ENCODE results near the gene FRMD4B. TPM values are rescaled to one million over a fixed set of nuclear protein-coding genes. Genes with fewer than 3 reads are reported as not detected.

FRMD4B gene
- total RNA-seq, 2 experiments from 2014 or later: 8.3 to 8.9 TPM

DNA sequence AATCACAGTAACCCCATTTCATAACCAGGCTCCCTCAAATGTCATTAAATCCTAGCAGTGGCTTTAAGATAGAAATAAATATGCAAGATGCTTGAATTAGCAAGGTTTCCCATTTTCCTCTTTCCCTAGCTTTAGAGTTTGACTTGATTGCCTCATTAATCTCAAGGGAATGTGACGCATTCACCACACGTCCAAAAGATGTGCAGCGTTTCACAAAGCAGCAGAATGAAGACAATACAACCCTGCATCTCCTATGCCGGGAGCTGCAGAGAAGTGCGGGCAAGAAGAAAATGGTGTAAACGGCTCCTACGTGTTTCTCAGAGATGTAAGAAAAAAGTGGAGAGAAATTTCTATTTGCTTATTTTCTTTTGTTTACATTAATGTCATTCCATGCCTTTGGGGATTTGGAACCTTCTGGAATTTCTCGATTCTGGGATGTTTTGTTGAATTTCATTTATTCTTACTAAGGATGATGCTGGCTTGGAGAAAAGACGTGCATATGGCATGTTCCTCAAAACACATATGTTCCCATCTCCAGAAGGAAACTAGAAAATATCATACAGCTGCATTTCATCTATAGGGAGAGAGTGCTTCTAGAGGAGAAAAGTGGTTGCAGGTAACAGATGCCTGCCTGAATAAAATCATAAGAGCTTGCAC, 27.8 kb upstream of the FRMD4B start:
- Mint-ChIP-seq H3K4me1 (peaks cover 3% of the 10 kb centered on the region), H3K4me3 (no peak overlapping the region), H3K27me3 (peaks cover 6% of the 10 kb centered on the region), H3K27ac (no peak overlapping the region), H3K36me3 (no peaks in the 10 kb centered on the region), H3K9me3 (no peaks in the 10 kb centered on the region)
- no peak for ATAC-seq (ENCODE audit: low read depth)
- POLR2A ChIA-PET: no interaction called here
- no peak for DNase-seq

DNA sequence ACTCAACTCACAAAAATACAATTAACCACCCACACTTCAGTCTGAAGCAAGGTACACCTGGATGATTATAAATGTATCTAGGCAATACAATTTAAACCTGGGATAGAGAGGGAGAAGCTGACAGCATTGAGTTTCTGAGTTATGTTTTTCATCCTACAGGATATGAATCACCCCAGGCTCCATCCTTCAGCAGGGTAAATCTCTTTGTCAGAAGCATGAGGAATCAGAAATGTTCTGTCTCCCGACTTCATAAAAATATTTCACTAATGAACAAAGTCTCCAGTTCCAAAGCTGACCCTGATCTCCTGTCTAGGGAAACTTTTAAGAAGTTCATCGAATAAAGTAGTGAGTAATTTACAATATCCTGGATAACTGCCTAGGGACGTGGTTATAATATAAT, 25.5 kb upstream of the FRMD4B start:
- Mint-ChIP-seq H3K4me1 (peaks cover 3% of the 10 kb centered on the region), H3K4me3 (no peak overlapping the region), H3K9me3 (no peaks in the 10 kb centered on the region), H3K27me3 (peaks cover 8% of the 10 kb centered on the region), H3K27ac (no peak overlapping the region), H3K36me3 (no peaks in the 10 kb centered on the region)
- POLR2A ChIA-PET: no interaction called here
- ATAC-seq (ENCODE audit: low read depth): no peak
- no peak for DNase-seq

DNA sequence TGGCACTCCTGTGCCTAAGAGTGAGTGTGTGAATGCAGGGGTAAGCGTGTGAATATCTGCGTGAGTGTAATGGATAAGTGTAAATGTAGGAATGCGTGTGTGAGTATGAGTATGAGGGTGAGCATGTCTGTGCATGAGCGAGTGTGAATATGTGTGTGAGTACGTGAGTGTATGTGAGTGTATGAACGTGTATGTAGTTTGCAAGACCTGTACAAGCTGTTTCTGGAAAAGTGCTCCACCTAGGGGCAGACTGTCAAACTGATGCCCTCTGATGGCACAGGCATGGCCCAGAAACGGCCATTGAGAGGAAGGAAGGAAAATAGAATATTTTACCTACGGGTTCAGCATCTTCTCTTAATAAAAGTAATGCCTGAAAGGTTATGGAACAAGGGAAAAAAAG, 24.4 kb upstream of the FRMD4B start:
- Mint-ChIP-seq H3K4me1 (peaks cover 3% of the 10 kb centered on the region), H3K36me3 (no peaks in the 10 kb centered on the region), H3K9me3 (no peaks in the 10 kb centered on the region), H3K27me3 (peaks cover 7% of the 10 kb centered on the region), H3K27ac (no peak overlapping the region), H3K4me3 (no peak overlapping the region)
- POLR2A ChIA-PET: no interaction called here
- peak; percentile 49 for DNase-seq
- peak; percentile 96 for ATAC-seq (ENCODE audit: low read depth)

DNA sequence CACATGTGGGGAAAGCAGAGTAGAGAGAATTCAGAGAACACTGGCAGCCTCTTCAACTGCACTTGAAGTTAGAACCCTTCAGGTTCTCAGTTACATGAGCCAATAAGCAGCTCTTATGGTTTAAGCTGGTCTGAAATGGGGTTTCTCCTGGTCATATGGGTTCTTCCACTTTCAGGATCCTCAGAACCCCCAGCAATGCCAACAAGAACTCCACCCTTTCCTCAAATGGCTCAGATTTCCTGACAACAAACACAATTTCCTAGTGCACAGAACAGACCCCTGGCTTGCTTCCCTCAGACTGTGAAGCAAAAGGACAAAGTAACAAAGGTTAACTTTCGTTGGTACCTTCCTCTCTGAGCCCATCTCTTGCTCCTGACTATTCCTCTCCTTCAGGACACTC, 23.9 kb upstream of the FRMD4B start:
- Mint-ChIP-seq H3K36me3 (no peaks in the 10 kb centered on the region), H3K4me3 (no peak overlapping the region), H3K4me1 (peaks cover 3% of the 10 kb centered on the region), H3K27me3 (peaks cover 6% of the 10 kb centered on the region), H3K27ac (no peak overlapping the region), H3K9me3 (no peaks in the 10 kb centered on the region)
- no peak for DNase-seq
- no peak for ATAC-seq (ENCODE audit: low read depth)
- POLR2A ChIA-PET: no interaction called here

DNA sequence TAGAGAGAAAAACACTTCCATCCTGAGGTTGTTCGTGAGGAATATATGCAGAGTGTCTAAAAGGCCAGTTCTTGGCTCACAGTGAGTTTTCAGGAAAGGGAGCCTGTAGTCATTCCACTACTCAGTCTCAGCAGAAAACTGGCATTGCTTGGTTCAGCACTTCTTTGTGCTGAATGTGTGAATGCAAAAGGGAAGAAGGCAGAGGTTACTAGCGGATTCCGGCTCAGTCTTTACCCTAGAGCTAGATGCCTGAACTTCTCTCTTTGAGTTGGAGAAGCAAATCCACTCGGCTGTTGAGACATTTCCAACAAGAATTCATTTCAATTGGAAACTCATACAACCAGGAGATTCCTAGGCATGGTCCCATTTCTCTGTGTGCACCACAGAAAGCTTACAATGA, 23.1 kb upstream of the FRMD4B start:
- Mint-ChIP-seq H3K4me3 (no peak overlapping the region), H3K9me3 (no peaks in the 10 kb centered on the region), H3K27ac (no peak overlapping the region), H3K27me3 (peaks cover 6% of the 10 kb centered on the region), H3K36me3 (no peaks in the 10 kb centered on the region), H3K4me1 (peaks cover 3% of the 10 kb centered on the region)
- DNase-seq: no peak
- ATAC-seq (ENCODE audit: low read depth): no peak
- POLR2A ChIA-PET: no interaction called here

GRCh38 chr3:69408542-69408941, 22.7 kb upstream of the FRMD4B start:
- Mint-ChIP-seq H3K9me3 (no peaks in the 10 kb centered on the region), H3K36me3 (no peaks in the 10 kb centered on the region), H3K27me3 (peaks cover 6% of the 10 kb centered on the region), H3K4me1 (peaks cover 3% of the 10 kb centered on the region), H3K4me3 (no peak overlapping the region), H3K27ac (no peak overlapping the region)
- POLR2A ChIA-PET: no interaction called here
- ATAC-seq (ENCODE audit: low read depth) (no peak), DNase-seq (no peak)

DNA sequence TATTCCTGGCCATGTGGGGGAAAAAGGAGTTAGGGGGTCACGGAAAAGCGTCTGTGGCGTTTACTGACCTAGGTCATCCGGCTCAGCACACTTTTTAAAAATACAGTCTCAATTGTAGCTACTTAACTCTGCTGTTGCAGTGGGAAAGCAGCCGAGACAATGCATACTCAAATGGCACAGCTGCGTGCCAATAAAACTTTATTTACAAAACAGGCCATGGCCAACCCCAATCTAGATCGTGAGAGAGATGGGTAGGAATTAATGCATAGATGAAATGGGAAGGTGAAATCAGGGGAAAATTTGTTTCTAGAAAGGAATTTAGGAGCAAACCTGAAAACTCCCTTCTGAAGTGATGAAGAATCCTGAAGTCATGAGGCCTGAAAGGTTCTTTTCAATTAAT, 22.0 kb upstream of the FRMD4B start:
- H3K4me3 Mint-ChIP-seq: no peak overlapping the region
- H3K27me3 Mint-ChIP-seq: peaks cover 8% of the 10 kb centered on the region
- H3K36me3 Mint-ChIP-seq: no peaks in the 10 kb centered on the region
- DNase-seq: no peak
- peaks cover 3% of the 10 kb centered on the region for H3K4me1 Mint-ChIP-seq
- no peak for ATAC-seq (ENCODE audit: low read depth)
- H3K9me3 Mint-ChIP-seq: no peaks in the 10 kb centered on the region
- POLR2A ChIA-PET: no interaction called here
- H3K27ac Mint-ChIP-seq: no peak overlapping the region

- no peak overlapping the region for H3K27ac Mint-ChIP-seq
- ATAC-seq (ENCODE audit: low read depth) (no peak), DNase-seq (no peak)
- no peaks in the 10 kb centered on the region for H3K9me3 Mint-ChIP-seq
- POLR2A ChIA-PET: no interaction called here
- no peak overlapping the region for H3K4me3 Mint-ChIP-seq
- peaks cover 7% of the 10 kb centered on the region for H3K27me3 Mint-ChIP-seq
- H3K4me1 Mint-ChIP-seq: peaks cover 3% of the 10 kb centered on the region
- H3K36me3 Mint-ChIP-seq: no peaks in the 10 kb centered on the region
These were observed 20.3 kb upstream of the FRMD4B start for GRCh38 chr3:69406163-69406562.

DNA sequence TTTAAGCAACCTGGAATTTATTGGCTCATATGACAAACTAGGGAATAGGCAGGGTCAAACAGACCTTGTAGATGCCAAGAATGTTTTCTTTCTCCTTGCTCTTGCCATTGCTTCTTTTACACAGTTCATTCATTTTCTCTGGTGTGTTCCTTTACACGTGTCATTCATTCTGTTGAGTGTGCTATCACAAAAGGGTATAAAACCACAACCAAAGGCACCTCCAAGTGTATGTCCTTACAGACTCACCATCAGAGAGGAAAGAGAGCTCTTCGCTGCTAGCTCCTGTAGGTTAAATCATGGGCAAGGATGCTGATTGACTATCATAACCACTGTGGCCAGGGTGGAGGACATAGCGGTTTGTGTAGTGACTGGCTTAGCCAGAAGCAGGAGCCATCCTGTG, 19.2 kb upstream of the FRMD4B start:
- Mint-ChIP-seq H3K4me3 (no peak overlapping the region), H3K4me1 (peaks cover under 1% of the 10 kb centered on the region), H3K36me3 (no peaks in the 10 kb centered on the region), H3K27ac (no peak overlapping the region), H3K9me3 (no peaks in the 10 kb centered on the region), H3K27me3 (peaks cover 12% of the 10 kb centered on the region)
- DNase-seq (no peak), ATAC-seq (ENCODE audit: low read depth) (no peak)
- POLR2A ChIA-PET: no interaction called here

GRCh38 chr3:69403454-69403853, 17.6 kb upstream of the FRMD4B start:
- H3K4me1 Mint-ChIP-seq: no peaks in the 10 kb centered on the region
- no peaks in the 10 kb centered on the region for H3K36me3 Mint-ChIP-seq
- H3K4me3 Mint-ChIP-seq: no peak overlapping the region
- ATAC-seq (ENCODE audit: low read depth) (no peak), DNase-seq (no peak)
- H3K9me3 Mint-ChIP-seq: no peaks in the 10 kb centered on the region
- H3K27ac Mint-ChIP-seq: no peak overlapping the region
- POLR2A ChIA-PET: no interaction called here
- H3K27me3 Mint-ChIP-seq: peaks cover 22% of the 10 kb centered on the region

DNA sequence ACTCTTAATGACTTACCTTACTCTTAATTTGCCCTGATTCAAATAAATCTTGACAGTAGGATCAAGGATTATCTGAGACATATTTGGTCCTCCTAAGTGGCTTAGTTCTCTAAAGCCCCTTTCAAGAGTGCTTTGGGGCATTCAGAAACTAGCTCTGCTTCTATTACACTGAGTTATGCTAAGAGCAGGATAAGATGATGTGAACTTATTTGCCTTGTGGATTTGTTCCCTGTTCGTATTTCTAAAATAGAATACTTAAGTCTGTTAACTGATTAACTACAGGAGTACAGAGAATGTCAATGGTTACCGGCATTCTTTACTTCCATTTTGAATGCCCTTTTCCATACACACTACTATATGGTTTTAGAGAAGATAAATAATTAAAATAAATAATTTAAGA, 14.8 kb upstream of the FRMD4B start:
- no peaks in the 10 kb centered on the region for H3K36me3 Mint-ChIP-seq
- no peak for DNase-seq
- no peak overlapping the region for H3K27ac Mint-ChIP-seq
- H3K27me3 Mint-ChIP-seq: peaks cover 38% of the 10 kb centered on the region
- ATAC-seq (ENCODE audit: low read depth): no peak
- no peak overlapping the region for H3K4me3 Mint-ChIP-seq
- POLR2A ChIA-PET: no interaction called here
- no peaks in the 10 kb centered on the region for H3K9me3 Mint-ChIP-seq
- no peaks in the 10 kb centered on the region for H3K4me1 Mint-ChIP-seq

- DNase-seq (no peak), ATAC-seq (ENCODE audit: low read depth) (no peak)
- peaks cover 32% of the 10 kb centered on the region for H3K27me3 Mint-ChIP-seq
- H3K36me3 Mint-ChIP-seq: no peaks in the 10 kb centered on the region
- no peaks in the 10 kb centered on the region for H3K4me1 Mint-ChIP-seq
- POLR2A ChIA-PET: no interaction called here
- H3K9me3 Mint-ChIP-seq: no peaks in the 10 kb centered on the region
- H3K4me3 Mint-ChIP-seq: no peak overlapping the region
- no peak overlapping the region for H3K27ac Mint-ChIP-seq
These were observed 7.0 kb upstream of the FRMD4B start for GRCh38 chr3:69392850-69393249.

DNA sequence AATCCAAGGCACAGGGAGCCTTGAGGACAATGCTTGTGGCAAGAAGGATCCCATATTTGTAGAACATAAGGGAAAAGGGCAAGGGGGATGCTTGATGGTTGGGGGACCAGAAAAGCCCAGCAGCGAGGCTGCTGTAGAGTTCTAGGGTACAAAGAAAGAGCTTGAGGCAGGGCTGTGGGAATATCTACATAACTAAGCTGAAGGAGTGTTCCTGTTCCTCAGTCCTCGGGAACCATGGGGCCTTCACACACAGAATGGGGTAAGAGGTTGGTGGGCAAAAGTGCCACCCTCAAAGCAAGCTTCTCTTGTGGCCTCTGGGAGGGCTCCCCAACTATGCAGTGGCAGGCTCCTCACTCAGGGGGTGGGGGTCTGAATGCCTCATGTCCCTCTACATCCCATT, 6.5 kb upstream of the FRMD4B start:
- Mint-ChIP-seq H3K4me3 (no peak overlapping the region), H3K4me1 (no peaks in the 10 kb centered on the region), H3K9me3 (no peaks in the 10 kb centered on the region), H3K27ac (no peak overlapping the region), H3K27me3 (peaks cover 33% of the 10 kb centered on the region), H3K36me3 (no peaks in the 10 kb centered on the region)
- DNase-seq (no peak), ATAC-seq (ENCODE audit: low read depth) (no peak)
- POLR2A ChIA-PET: no interaction called here

- POLR2A ChIA-PET: no interaction called here
- DNase-seq (no peak), ATAC-seq (ENCODE audit: low read depth) (no peak)
- peaks cover 36% of the 10 kb centered on the region for H3K27me3 Mint-ChIP-seq
- H3K4me1 Mint-ChIP-seq: peaks cover under 1% of the 10 kb centered on the region
- no peak overlapping the region for H3K4me3 Mint-ChIP-seq
- H3K9me3 Mint-ChIP-seq: no peaks in the 10 kb centered on the region
- no peaks in the 10 kb centered on the region for H3K36me3 Mint-ChIP-seq
- no peak overlapping the region for H3K27ac Mint-ChIP-seq
These were observed 5.7 kb upstream of the FRMD4B start for GRCh38 chr3:69391554-69391953.

- peaks cover 4% of the 10 kb centered on the region for H3K4me1 Mint-ChIP-seq
- no peak for ATAC-seq (ENCODE audit: low read depth)
- H3K36me3 Mint-ChIP-seq: no peaks in the 10 kb centered on the region
- H3K9me3 Mint-ChIP-seq: no peaks in the 10 kb centered on the region
- H3K27ac Mint-ChIP-seq: no peak overlapping the region
- POLR2A ChIA-PET: no interaction called here
- H3K27me3 Mint-ChIP-seq: peaks cover 37% of the 10 kb centered on the region
- H3K4me3 Mint-ChIP-seq: no peak overlapping the region
- no peak for DNase-seq
These were observed 4.9 kb upstream of the FRMD4B start for GRCh38 chr3:69390771-69391170.

Data from activated naive CD8-positive, alpha-beta T cell treated with anti-CD3 and anti-CD28 coated beads, Interleukin-2, amount 10 ng/mL, durations not matched to agents 7 days and 5 days (primary cell).